NCI-H345 treated with DMSO at 0.1 percent for 48 hours (cell line): ENCODE results near the gene KLHL29.

Source experiments
- DNase-seq: peaks from one replicate; lab custom pipeline; 2025; ENCODE audit not compliant: unreplicated experiment; lab: John Stamatoyannopoulos, UW

The KLHL29 gene

GRCh38 chr2:23509103-23509502, 124.1 kb downstream of the KLHL29 start:
- DNase-seq, result no peak

GRCh38 chr2:23509596-23510292, 124.8 kb downstream of the KLHL29 start:
- no peak for DNase-seq

GRCh38 chr2:23510471-23510870, 125.5 kb downstream of the KLHL29 start:
- peak; percentile 82 for DNase-seq

GRCh38 chr2:23512778-23513177, 127.8 kb downstream of the KLHL29 start:
- DNase-seq, result no peak

- no peak for DNase-seq
These were observed 128.4 kb downstream of the KLHL29 start for GRCh38 chr2:23513245-23513871.

GRCh38 chr2:23513872-23514793, 129.2 kb downstream of the KLHL29 start:
- DNase-seq, result no peak

GRCh38 chr2:23516520-23517256, 131.7 kb downstream of the KLHL29 start:
- no peak for DNase-seq

GRCh38 chr2:23518481-23519333, 133.7 kb downstream of the KLHL29 start:
- no peak for DNase-seq

- no peak for DNase-seq
These were observed 134.3 kb downstream of the KLHL29 start for GRCh38 chr2:23519334-23519651.

- DNase-seq, result no peak
These were observed 135.3 kb downstream of the KLHL29 start for GRCh38 chr2:23520256-23520655.

GRCh38 chr2:23521060-23521459, 136.1 kb downstream of the KLHL29 start:
- DNase-seq, result no peak

GRCh38 chr2:23522726-23523372, 137.9 kb downstream of the KLHL29 start:
- no peak for DNase-seq

- no peak for DNase-seq
These were observed 138.6 kb downstream of the KLHL29 start for GRCh38 chr2:23523373-23524260.

- no peak for DNase-seq
These were observed 139.3 kb downstream of the KLHL29 start for GRCh38 chr2:23524261-23524706.

- DNase-seq, result no peak
These were observed 140.3 kb downstream of the KLHL29 start for GRCh38 chr2:23525137-23525765.

- DNase-seq, result no peak
These were observed 141.1 kb downstream of the KLHL29 start for GRCh38 chr2:23526114-23526513.

- no peak for DNase-seq
These were observed 142.1 kb downstream of the KLHL29 start for GRCh38 chr2:23526835-23527790.
